ENCODE data around the gene MYBBP1A. TPM values are rescaled to one million over a fixed set of nuclear protein-coding genes. Genes with fewer than 3 reads are reported as not detected.

The MYBBP1A gene
- total and polyA plus RNA-seq, 2 donors (not counting 1 experiment from before 2014, with no cell fraction given), result 72.4 to 74.4 TPM

- H2AFZ ChIP-seq (ENCODE audit: insufficient read depth, low read depth, low read length, poor library complexity, severe bottlenecking), result no peak overlapping the region
- H4K20me1 ChIP-seq (ENCODE audit: control insufficient read depth, insufficient read depth, low read length, poor library complexity, severe bottlenecking), result no peaks in the 10 kb centered on the region
- no peaks in the 10 kb centered on the region for H3K36me3 ChIP-seq (replicated peaks in 1 of 2; ENCODE audit: control extremely low read depth in 1 of 2, control insufficient read depth in 1 of 2, extremely low read depth in 1 of 2, insufficient read depth in 2 of 2, low read length in 1 of 2)
- DNase-seq (no peak), ATAC-seq (ENCODE audit: low read depth) (no peak)
- no peak overlapping the region for H3K4me3 ChIP-seq (ENCODE audit: control extremely low read depth in 1 of 5, extremely low read depth in 1 of 5, insufficient read depth in 1 of 5, low read depth in 2 of 5, low read length in 4 of 5)
- Mint-ChIP-seq H3K4me1 (peaks cover 2% of the 10 kb centered on the region), H3K27ac (no peak overlapping the region), H3K9me3 (ENCODE audit: insufficient read depth) (no peaks in the 10 kb centered on the region), H3K27me3 (peaks cover 15% of the 10 kb centered on the region), H3K4me3 (no peak overlapping the region)
- peaks cover 0 to 3% of the 10 kb centered on the region in 2 donors for H3K4me1 ChIP-seq (ENCODE audit: control insufficient read depth in 2 of 2, insufficient read depth in 2 of 2, low read length in 2 of 2)
- H3K27ac ChIP-seq (ENCODE audit: low read length in 2 of 2), result no peak overlapping the region
- CTCF ChIA-PET, result no interaction called here
- no peaks in the 10 kb centered on the region for H3K79me2 ChIP-seq (ENCODE audit: control insufficient read depth, insufficient read depth, low read length)
- no peaks in the 10 kb centered on the region for H3K9me3 ChIP-seq (ENCODE audit: control extremely low read depth in 1 of 3, control insufficient read depth in 2 of 3, insufficient read depth in 1 of 3, low read length in 2 of 3)
- no peak overlapping the region for H3K9ac ChIP-seq (ENCODE audit: low read length)
- TF ChIP-seq EZH2 (IDR thresholded peaks at IDR 0.05; ENCODE audit: borderline replicate concordance, insufficient read depth, low read depth, low read length, poor library complexity, severe bottlenecking) (no peak), CTCF (IDR thresholded peaks at IDR 0.05) (no peak)
- 89% methylated on average over 32 of the region's 33 CpGs for WGBS (ENCODE audit: insufficient coverage)
- H3K27me3 ChIP-seq (replicated peaks in 1 of 4; ENCODE audit: control extremely low read depth in 1 of 4, control insufficient read depth in 3 of 4, insufficient read depth in 4 of 4, low read length in 3 of 4), result peaks cover 0 to 2% (median 0%) of the 10 kb centered on the region in 4 experiments
- intact Hi-C loops (cut with micrococcal nuclease), result no loop called here
- H3K4me2 ChIP-seq (replicated peaks; ENCODE audit: low read depth, low read length, poor library complexity, severe bottlenecking), result no peak overlapping the region
- POLR2A ChIA-PET, result no interaction called here
Observed at GRCh38 chr17:4532860-4533522, 22.2 kb downstream of the MYBBP1A start.

GRCh38 chr17:4531988-4532736, 23.0 kb downstream of the MYBBP1A start:
- CTCF ChIA-PET, result no interaction called here
- intact Hi-C loops (cut with micrococcal nuclease), result no loop called here

More at GRCh38 chr17:4531988-4532736, 23.0 kb downstream of the MYBBP1A start:
- H3K4me3 Mint-ChIP-seq, result no peak overlapping the region
- DNase-seq (no peak), ATAC-seq (ENCODE audit: low read depth) (no peak)
- no peak for TF ChIP-seq EZH2 (IDR thresholded peaks at IDR 0.05; ENCODE audit: borderline replicate concordance, insufficient read depth, low read depth, low read length, poor library complexity, severe bottlenecking)
- no peak for TF ChIP-seq CTCF (IDR thresholded peaks at IDR 0.05)
- POLR2A ChIA-PET, result no interaction called here
- Histone ChIP-seq H3K4me1 (ENCODE audit: control insufficient read depth in 2 of 2, insufficient read depth in 2 of 2, low read length in 2 of 2) (peaks cover 0 to 3% of the 10 kb centered on the region in 2 donors), H3K4me2 (replicated peaks; ENCODE audit: low read depth, low read length, poor library complexity, severe bottlenecking) (no peak overlapping the region), H3K27ac (ENCODE audit: low read length in 2 of 2) (no peak overlapping the region), H3K27me3 (replicated peaks in 1 of 4; ENCODE audit: control extremely low read depth in 1 of 4, control insufficient read depth in 3 of 4, insufficient read depth in 4 of 4, low read length in 3 of 4) (peaks cover 0 to 2% (median 0%) of the 10 kb centered on the region in 4 experiments), H2AFZ (ENCODE audit: insufficient read depth, low read depth, low read length, poor library complexity, severe bottlenecking) (no peak overlapping the region), H3K79me2 (ENCODE audit: control insufficient read depth, insufficient read depth, low read length) (no peaks in the 10 kb centered on the region), H3K36me3 (replicated peaks in 1 of 2; ENCODE audit: control extremely low read depth in 1 of 2, control insufficient read depth in 1 of 2, extremely low read depth in 1 of 2, insufficient read depth in 2 of 2, low read length in 1 of 2) (no peaks in the 10 kb centered on the region), H3K4me3 (ENCODE audit: control extremely low read depth in 1 of 5, extremely low read depth in 1 of 5, insufficient read depth in 1 of 5, low read depth in 2 of 5, low read length in 4 of 5) (no peak overlapping the region), H3K9ac (ENCODE audit: low read length) (no peak overlapping the region), H4K20me1 (ENCODE audit: control insufficient read depth, insufficient read depth, low read length, poor library complexity, severe bottlenecking) (no peaks in the 10 kb centered on the region), H3K9me3 (ENCODE audit: control extremely low read depth in 1 of 3, control insufficient read depth in 2 of 3, insufficient read depth in 1 of 3, low read length in 2 of 3) (no peaks in the 10 kb centered on the region)
- no peaks in the 10 kb centered on the region for H3K9me3 Mint-ChIP-seq (ENCODE audit: insufficient read depth)
- H3K27me3 Mint-ChIP-seq, result peaks cover 19% of the 10 kb centered on the region
- peaks cover 2% of the 10 kb centered on the region for H3K4me1 Mint-ChIP-seq
- WGBS (ENCODE audit: insufficient coverage), result 86% methylated on average over 10 of the region's 17 CpGs
- H3K27ac Mint-ChIP-seq, result no peak overlapping the region

All from B cell (primary cell).